ENCODE measurements around the gene ADM2.

ADM2 gene

DNA sequence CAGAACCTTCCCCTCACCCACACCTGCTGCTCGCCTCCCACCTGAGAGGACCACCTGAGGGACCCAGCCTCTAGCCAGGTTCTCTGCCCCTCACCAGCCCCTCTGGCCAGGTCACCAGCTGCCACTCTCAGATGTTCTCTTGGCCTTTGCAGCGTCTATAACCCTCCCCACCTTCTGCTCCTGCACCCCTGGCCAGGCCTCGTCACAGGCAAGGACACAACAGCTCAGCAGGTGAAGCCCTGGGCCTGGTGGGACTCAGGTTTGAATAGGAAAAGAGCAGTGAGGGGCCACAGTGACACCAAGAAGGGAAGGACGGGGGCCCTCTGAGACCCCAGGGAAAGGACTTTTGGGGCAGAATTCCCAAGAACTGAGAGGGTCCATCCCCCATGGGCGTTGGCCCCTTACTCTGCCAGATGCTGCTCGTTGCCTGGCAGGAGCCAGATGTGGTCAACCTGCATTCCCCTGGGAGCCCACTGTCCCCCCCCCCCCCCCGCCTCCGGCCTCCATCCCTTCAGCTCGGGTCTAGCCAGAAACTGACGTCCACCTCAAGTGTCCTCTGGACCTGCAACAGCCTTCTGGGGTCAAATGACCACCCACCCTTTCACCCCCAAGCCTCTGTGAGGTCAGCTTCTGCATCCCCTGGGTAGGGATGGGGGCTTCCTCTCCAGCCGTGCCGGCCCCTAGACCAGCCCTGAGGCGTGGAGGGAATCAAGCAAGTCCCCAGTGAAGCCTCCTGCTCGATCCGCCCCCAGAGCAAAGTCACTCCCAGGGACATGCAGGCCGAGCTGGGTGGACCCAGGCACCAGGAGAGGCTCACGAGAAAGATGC is 35.2 kb upstream of the ADM2 start:
- no peak for DNase-seq

DNA sequence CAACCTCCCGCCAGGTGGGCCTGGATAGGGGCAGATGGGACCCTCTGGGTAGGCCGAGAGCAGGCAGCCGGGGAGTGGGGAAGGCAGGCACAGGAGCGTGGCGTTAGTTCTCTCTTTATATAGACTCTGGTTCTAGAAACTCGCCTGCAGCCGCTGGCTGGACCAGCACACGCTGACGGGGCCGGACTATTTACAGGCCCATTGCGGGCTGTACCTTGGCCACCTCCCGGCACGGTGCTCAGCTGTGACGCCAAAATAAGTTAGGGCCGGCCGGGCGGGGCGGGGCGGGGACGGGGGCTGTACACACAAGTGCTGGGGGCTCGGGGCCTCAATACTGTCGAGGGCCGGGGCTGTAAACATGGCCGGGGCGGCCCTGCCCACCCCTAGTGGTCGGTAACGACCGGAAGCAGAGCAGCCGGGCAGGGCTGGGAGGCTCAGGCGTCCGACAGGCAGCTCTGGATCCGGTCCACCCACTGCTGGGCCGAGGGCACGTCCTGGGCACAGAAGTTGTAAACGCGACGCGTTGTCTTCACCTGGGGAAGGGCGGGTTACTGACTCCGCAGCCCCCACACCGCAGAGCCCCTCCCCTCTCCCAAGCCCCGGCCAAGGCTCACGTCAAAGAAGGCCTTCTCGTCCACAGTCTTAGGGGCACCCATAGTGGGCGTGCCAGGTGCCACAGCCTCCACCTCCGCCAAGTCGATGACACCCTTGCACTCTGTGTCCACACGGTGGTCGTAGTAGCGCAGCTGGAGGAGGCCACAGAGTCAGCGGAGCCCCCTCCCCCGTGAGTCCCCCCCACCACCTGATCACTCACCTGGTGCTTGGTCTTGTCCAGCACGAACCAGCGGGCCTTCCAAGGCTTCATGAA is 34.4 kb upstream of the ADM2 start:
- no peak for DNase-seq

DNA sequence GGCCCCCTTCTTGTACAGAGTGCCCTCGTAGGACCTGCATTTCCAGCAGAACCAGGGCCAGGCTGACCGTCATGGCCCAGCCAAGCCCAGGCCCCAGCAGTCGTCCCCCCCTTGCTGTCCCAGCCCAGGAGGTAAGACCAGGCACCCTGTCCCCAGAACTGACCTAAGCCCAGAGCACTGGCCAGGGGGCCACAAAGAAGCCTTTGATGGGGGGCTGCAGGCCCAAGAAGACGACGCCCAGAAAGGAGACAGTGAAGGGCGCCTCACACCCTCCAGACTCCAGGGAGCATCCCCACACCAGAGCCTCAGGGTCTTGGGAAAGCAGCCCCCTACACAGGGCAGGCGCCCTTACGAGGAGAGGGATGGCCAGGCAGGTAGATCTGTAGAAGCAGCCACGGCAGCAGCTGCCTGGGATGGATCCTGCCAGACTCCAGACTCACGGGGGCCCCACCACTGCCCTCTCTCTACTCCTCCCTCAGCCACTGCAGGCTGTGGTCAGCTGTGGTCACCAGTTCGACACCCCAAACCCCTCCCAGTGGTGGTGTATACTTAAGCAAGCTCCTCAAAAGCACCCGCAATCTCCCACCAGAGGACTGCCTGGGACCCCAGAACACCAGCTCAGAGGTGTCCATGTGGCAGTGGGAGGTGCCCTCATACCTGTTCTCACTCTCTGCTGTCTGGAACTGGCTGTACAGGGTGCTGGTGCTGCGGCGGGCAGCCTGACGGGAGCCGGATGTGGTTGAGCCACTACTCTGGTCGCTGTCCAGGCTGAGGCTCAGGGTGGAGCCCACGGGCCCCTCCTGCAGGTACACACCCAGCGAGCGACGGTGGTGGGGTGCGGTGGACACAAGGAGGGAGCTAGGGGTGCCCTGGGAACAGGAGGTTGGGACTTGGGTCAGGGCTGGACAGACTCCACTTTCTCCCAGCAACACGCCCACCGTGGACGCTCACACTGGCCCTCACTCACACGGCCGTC is 33.5 kb upstream of the ADM2 start:
- no peak for DNase-seq

DNA sequence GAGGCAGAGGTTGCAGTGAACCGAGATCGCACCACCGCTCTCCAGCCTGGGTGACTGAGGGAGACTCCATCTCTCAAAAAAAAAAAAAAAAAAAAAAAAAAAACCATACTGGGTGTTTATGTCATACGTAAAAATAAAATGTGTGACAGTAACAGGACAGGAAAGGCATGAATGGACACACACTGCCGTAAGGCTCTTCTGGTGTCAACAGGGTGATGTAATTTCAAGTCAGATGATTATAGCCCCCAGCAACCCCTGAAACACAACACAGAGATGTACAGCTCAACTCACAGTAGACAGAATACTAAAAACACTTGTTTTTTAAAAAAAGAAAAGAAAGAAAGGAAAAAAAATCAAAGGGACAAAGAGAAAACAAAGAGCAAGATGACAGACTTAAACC is 28.7 kb upstream of the ADM2 start:
- no peak for DNase-seq

- no peak for DNase-seq
Measured at GRCh38 chr22:50454556-50455075, 26.7 kb upstream of the ADM2 start.

DNA sequence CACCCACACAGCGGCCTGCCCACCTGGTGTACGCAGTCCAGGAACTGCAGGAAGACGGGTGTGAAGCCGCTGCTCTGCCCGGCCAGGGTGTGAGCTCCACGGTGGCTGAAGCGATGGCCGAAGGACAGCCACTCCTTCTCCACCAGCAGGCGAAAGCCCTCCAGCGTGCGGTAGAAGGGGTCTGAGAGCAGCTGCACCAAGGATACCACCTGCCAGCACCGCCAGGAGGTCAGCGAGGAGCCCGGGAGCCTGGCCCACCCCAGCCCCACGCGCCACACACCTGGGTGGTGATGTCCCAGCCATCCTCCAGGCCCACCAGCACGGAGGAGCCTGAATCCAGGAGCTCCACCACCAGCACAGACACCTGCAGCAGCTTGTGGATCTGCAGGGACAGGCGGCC is 26.1 kb upstream of the ADM2 start:
- no peak for DNase-seq

DNA sequence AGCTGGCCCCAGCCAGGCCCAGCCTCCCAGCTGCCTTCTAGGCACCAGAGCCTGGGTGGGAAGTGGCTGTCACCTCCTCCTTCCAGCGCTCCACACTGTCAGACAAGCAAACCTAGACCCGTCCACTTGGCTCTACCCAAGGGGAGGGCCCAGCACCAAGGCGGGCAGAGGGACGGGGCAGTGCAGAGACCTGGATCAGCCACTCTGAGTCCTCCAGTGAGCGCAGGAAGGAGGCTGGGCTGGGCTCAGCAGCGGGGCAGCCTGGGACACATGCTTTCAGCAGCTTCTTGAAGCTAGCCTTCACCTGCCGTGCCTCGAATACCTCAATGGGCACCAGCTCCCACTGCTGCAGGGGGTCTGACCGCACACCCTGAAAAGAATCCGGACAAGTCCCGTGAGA is 25.3 kb upstream of the ADM2 start:
- DNase-seq = no peak

GRCh38 chr22:50456466-50457234 is 24.7 kb upstream of the ADM2 start:
- peak; percentile 45 for DNase-seq

- no peak for DNase-seq
Measured at GRCh38 chr22:50459016-50459415, 22.3 kb upstream of the ADM2 start.

GRCh38 chr22:50459496-50460140 is 21.7 kb upstream of the ADM2 start:
- peak; percentile 20 for DNase-seq

GRCh38 chr22:50460938-50461337 is 20.4 kb upstream of the ADM2 start:
- no peak for DNase-seq

DNA sequence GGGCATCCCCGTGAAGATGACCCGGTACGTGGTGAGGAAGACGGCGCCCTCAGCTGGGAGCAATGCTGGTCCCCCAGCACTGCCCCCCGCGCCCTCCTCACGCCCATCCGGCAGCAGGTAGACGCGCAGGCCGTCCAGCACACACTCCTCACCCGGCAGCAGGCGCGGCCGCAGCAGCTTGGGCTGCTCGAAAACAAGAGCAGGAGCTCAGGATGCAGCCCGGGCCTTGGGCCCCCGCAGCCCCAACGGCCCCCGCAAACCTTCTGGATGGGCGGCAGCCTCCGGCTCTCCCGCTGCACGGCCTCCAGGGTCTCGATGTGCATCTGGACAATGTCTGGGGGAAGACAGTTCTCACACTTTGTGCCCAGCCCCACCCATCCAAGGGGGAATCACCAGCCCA is 19.8 kb upstream of the ADM2 start:
- no peak for DNase-seq

GRCh38 chr22:50461979-50462540 is 19.3 kb upstream of the ADM2 start:
- no peak for DNase-seq

DNA sequence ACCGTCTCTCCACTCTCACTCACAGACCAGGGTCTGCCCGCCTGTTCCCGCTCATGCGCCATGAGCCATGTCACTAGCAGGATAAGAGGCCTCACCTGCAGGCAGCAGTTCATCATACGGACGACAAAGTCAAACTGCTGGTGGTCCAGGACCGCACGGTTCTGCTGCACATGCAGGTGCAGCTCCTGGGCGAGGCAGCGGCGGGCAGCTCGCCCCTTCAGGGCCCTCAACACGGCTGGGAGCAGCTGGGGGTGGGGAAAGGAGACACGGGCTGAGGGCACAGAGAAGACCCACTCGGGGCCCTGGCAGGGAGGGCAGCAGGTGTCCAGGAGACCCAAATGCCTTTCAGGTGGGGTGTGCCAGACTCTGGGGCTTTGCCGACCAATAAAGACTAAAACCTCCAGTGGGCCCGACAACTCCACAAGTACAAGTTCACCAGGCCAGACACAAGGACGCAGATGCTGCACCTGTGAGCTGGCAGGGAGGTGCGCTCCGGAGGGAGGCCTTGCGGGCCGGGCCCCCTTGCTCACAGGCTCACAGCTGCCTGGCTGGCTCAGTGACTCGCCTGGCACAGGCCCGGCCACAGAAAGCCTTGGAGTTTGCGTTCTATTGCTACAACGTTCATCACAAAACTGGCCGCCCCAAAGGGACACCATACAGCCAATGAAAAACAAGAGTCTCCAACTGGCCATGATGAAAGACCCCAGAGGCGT is 18.0 kb upstream of the ADM2 start:
- no peak for DNase-seq

GRCh38 chr22:50464451-50464850 is 16.9 kb upstream of the ADM2 start:
- DNase-seq = no peak

DNA sequence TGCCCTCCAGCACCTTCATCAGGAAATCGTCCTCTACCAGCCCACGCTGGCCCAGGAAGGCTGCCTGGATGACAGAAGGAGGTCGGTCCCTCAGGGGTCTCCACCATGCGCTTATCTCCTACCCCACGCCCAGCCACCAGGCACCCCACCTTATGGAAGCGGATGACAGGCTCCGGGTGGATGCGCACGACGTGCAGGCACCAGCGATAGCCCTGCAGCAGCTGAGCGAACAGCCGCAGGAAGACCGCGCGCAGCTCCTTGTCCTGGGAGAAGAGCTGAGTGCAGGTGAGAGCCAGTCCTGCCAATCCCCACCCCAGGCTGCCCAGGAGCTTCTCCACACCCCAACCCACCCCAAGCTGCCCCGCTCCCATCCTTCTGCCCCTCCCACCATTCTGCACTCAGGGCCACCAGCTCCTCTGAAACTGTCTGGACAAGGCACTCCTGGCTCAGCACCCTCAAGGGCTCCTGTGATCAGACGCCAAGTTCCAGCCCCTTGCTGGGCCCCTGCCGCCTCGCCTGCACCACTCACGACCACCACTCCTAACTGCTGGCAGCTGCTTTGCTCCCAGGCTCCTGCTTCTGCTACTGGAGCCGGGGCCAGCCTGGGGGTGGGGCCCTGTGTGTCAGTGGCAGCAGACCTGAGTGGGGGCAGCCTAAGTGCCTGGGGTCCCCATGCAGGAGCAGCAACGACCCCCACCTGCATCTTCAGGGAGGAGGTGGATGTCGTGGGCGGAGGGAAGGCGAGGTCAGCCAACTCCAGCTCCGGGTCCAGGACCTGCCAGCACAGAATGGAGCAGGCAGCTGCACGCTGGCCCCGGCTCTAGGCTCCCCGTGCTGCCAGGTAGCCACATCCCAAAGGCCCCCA is 16.0 kb upstream of the ADM2 start:
- DNase-seq = no peak

GRCh38 chr22:50467341-50467740 is 14.0 kb upstream of the ADM2 start:
- no peak for DNase-seq

DNA sequence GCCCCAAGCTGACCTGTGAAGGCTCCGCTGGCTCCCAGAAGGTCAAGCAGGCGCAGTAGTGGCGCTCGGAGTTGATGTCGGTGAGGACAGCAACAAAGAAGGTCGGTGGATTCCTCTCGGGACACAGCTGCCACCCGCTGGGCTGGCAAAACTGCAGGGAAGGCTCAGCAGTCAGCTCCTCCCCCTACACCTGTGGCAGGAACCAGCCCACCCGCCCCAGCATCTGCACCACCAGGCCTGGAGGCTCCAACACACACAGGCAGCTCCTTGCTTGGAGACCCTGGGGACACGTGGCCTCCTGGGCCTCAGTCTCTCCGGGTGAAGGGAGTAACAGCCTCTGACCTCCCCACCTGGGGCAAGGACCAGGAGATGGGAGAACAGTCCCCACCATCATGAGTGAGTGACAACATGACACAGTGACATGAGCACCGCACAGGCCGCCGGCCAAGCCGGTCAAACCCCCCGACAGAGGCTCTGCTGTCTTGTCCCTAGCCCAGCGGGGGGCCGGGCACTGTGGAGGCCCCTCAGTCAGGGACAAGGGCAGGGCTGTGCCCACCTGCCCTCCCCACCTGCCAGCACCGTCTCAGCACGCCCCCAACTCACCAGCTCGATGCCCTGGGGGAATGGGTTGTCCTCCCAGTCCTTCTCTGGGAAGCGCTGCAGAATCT is 13.4 kb upstream of the ADM2 start:
- DNase-seq = no peak

- no peak for DNase-seq
Measured at GRCh38 chr22:50468626-50469025, 12.7 kb upstream of the ADM2 start.
